Measurements from ENCODE around the gene DDX20.

DDX20 gene

DNA sequence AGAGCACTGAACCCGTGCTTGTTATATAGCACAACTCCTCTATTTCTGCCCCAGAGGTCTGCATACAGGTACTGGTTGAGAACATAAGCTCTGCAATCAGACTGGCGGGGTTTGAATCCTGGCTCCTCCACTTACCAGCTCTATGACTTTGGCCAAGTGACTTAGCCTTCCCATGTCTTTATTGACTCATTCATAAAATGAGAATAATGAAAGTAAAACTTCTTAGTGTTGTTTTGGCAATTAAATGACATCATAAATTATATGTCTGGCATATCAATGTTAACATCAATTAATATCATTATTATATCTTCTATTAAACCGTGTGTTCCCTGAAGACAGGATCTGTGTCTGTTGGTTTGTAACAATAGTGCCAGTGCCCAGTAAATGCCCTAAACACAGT is 20.8 kb upstream of the DDX20 start:
- TF ChIP-seq YY1 (IDR thresholded peaks at IDR 0.05; ENCODE audit: low read depth) (no peak), CREB1 (IDR thresholded peaks at IDR 0.05; ENCODE audit: low read depth) (no peak), NFIC (IDR thresholded peaks at IDR 0.05) (no peak), TAF1 (IDR thresholded peaks at IDR 0.05; ENCODE audit: low read depth) (no peak), TEAD4 (IDR thresholded peaks at IDR 0.05) (no peak), CEBPB (IDR thresholded peaks at IDR 0.05) (no peak), RAD21 (IDR thresholded peaks at IDR 0.05; ENCODE audit: low read depth) (no peak), FOXM1 (IDR thresholded peaks at IDR 0.05; ENCODE audit: borderline replicate concordance, low read depth) (no peak), EGR1 (IDR thresholded peaks at IDR 0.05) (no peak), ZBTB7A (IDR thresholded peaks at IDR 0.05; ENCODE audit: low read depth) (no peak), EP300 (IDR thresholded peaks at IDR 0.05; ENCODE audit: borderline replicate concordance) (no peak), TCF12 (IDR thresholded peaks at IDR 0.05; ENCODE audit: low read depth) (no peak)
- TF ChIP-seq, protein P1, sequence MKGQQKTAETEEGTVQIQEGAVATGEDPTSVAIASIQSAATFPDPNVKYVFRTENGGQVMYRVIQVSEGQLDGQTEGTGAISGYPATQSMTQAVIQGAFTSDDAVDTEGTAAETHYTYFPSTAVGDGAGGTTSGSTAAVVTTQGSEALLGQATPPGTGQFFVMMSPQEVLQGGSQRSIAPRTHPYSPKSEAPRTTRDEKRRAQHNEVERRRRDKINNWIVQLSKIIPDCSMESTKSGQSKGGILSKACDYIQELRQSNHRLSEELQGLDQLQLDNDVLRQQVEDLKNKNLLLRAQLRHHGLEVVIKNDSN (IDR thresholded peaks at IDR 0.05): no peak
- TF ChIP-seq, protein P2, sequence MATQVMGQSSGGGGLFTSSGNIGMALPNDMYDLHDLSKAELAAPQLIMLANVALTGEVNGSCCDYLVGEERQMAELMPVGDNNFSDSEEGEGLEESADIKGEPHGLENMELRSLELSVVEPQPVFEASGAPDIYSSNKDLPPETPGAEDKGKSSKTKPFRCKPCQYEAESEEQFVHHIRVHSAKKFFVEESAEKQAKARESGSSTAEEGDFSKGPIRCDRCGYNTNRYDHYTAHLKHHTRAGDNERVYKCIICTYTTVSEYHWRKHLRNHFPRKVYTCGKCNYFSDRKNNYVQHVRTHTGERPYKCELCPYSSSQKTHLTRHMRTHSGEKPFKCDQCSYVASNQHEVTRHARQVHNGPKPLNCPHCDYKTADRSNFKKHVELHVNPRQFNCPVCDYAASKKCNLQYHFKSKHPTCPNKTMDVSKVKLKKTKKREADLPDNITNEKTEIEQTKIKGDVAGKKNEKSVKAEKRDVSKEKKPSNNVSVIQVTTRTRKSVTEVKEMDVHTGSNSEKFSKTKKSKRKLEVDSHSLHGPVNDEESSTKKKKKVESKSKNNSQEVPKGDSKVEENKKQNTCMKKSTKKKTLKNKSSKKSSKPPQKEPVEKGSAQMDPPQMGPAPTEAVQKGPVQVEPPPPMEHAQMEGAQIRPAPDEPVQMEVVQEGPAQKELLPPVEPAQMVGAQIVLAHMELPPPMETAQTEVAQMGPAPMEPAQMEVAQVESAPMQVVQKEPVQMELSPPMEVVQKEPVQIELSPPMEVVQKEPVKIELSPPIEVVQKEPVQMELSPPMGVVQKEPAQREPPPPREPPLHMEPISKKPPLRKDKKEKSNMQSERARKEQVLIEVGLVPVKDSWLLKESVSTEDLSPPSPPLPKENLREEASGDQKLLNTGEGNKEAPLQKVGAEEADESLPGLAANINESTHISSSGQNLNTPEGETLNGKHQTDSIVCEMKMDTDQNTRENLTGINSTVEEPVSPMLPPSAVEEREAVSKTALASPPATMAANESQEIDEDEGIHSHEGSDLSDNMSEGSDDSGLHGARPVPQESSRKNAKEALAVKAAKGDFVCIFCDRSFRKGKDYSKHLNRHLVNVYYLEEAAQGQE (IDR thresholded peaks at IDR 0.05; ENCODE audit: low read depth): no peak
- TF ChIP-seq, protein P3, sequence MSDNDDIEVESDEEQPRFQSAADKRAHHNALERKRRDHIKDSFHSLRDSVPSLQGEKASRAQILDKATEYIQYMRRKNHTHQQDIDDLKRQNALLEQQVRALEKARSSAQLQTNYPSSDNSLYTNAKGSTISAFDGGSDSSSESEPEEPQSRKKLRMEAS (IDR thresholded peaks at IDR 0.05): no peak

DNA sequence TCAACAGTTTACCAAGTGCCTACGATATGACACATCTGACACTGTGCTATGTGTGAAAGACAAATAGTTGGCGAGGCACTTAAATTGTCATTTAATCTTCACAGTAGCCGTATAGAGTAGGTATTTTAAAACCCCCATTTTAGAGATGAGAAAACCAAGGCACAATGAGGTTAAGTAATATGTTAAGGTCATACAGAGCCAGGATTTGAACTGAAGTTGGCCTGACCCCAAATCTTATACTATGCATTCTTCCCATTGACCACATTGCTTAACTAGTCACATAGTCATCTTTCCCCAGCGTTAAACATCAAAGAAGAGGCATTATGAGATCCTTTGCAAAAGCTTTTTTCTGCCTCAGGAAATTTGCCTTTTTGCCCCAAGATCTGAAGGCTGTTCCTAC is 20.4 kb upstream of the DDX20 start:
- TF ChIP-seq, protein P2 (IDR thresholded peaks at IDR 0.05; ENCODE audit: low read depth): no peak
- TF ChIP-seq, protein P3 (IDR thresholded peaks at IDR 0.05): no peak
- TF ChIP-seq TCF12 (IDR thresholded peaks at IDR 0.05; ENCODE audit: low read depth) (no peak), TEAD4 (IDR thresholded peaks at IDR 0.05) (no peak), ZBTB7A (IDR thresholded peaks at IDR 0.05; ENCODE audit: low read depth) (no peak), EP300 (IDR thresholded peaks at IDR 0.05; ENCODE audit: borderline replicate concordance) (no peak), EGR1 (IDR thresholded peaks at IDR 0.05) (no peak)

DNA sequence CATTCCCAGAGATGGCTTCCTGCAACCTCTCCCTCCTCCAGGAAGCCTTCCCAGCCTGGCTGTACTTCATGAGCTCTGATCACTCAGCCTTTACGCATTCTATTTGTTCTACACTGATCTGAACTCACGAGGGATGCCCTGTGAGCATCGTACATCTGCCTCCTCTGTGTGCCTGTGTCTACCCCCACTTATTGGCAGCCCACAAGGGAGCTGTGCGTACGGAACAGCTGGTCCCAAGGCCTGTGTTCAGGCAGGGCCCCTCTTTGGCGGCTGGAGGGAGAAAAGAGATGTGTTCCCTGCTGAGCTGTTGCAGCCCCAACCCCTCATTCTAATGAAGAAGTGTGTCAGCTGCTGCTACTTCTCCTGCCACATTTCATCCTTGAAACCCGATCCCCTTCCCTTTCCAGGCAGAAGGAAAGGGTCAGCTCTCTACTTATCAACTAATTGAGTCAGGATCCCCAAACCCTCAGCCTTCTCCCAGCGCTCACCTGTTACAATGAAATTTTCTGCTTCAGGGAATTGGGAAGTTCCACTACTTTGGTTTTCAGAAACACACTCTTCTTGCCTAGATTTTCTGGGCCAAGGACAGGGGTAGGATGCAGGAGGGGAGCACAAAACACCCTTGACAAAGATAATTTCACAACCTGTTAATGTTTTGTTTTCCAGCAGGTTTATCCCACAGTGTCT is 19.7 kb upstream of the DDX20 start:
- TF ChIP-seq, protein P1 (IDR thresholded peaks at IDR 0.05): no peak
- TF ChIP-seq, protein P2 (IDR thresholded peaks at IDR 0.05; ENCODE audit: low read depth): no peak
- TF ChIP-seq, protein P3 (IDR thresholded peaks at IDR 0.05): no peak
- TF ChIP-seq CEBPB (IDR thresholded peaks at IDR 0.05): no peak
- TF ChIP-seq ZBTB7A (IDR thresholded peaks at IDR 0.05; ENCODE audit: low read depth): no peak
- TF ChIP-seq TEAD4 (IDR thresholded peaks at IDR 0.05): no peak
- TF ChIP-seq CREB1 (IDR thresholded peaks at IDR 0.05; ENCODE audit: low read depth): no peak
- no peak for TF ChIP-seq FOXM1 (IDR thresholded peaks at IDR 0.05; ENCODE audit: borderline replicate concordance, low read depth)
- TF ChIP-seq RAD21 (IDR thresholded peaks at IDR 0.05; ENCODE audit: low read depth): no peak
- no peak for TF ChIP-seq TAF1 (IDR thresholded peaks at IDR 0.05; ENCODE audit: low read depth)
- TF ChIP-seq EP300 (IDR thresholded peaks at IDR 0.05; ENCODE audit: borderline replicate concordance): no peak
- no peak for TF ChIP-seq NFIC (IDR thresholded peaks at IDR 0.05)
- TF ChIP-seq TCF12 (IDR thresholded peaks at IDR 0.05; ENCODE audit: low read depth): no peak
- TF ChIP-seq EGR1 (IDR thresholded peaks at IDR 0.05): no peak
- no peak for TF ChIP-seq YY1 (IDR thresholded peaks at IDR 0.05; ENCODE audit: low read depth)
